Fibroblast of gingiva (primary cell): ENCODE measurements around the gene OGDHL.

Experiments
- DNase-seq: peaks from one replicate; pipeline ENCODE4 v3.0.0-alpha.2; 2011; ENCODE audit warnings: low read depth

OGDHL gene

GRCh38 chr10:49689882-49690510 lies 72.1 kb downstream of the OGDHL start:
- DNase-seq, result no peak

- no peak for DNase-seq
Measured at GRCh38 chr10:49688920-49689319, 73.2 kb downstream of the OGDHL start.

GRCh38 chr10:49688261-49688846 lies 73.8 kb downstream of the OGDHL start:
- no peak for DNase-seq

- no peak for DNase-seq
Measured at GRCh38 chr10:49686651-49687050, 75.5 kb downstream of the OGDHL start.
